Liver (tissue), 9 donors: ENCODE data around the gene SRC. TPM values are rescaled to one million over a fixed set of nuclear protein-coding genes. Genes with fewer than 3 reads are reported as not detected.

Experiments
- DNase-seq: peaks from one replicate; pipeline ENCODE4 v3.0.0-alpha.2; 2017; ENCODE audit warnings: low spot score
- H3K27ac ChIP-seq, 2 donors: one replicate each; pipeline ENCODE4 v1.7.0; 2013; ENCODE audit warnings: inconsistent platforms in 2 of 2, low read length in 2 of 2, control low read depth in 1 of 2, low read depth in 1 of 2, mild to moderate bottlenecking in 1 of 2
- H3K27me3 ChIP-seq, 4 donors: one replicate each; pipeline versions ENCODE4 v1.6.1 to v1.7.0; 2013; ENCODE audit warnings: low read length in 3 of 4, inconsistent platforms in 1 of 4, mild to moderate bottlenecking in 1 of 4, moderate library complexity in 1 of 4; ENCODE audit not compliant: control insufficient read depth in 4 of 4, insufficient read depth in 4 of 4
- H3K36me3 ChIP-seq, 4 donors: one replicate each; pipeline versions ENCODE4 v1.6.1 to v1.7.0; 2013; ENCODE audit warnings: low read length in 3 of 4, mild to moderate bottlenecking in 3 of 4, low read depth in 1 of 4, moderate library complexity in 1 of 4; ENCODE audit not compliant: control insufficient read depth in 4 of 4, insufficient read depth in 3 of 4
- H3K4me1 ChIP-seq, 4 donors: one replicate each; pipeline versions ENCODE4 v1.6.1 to v1.7.0; 2013; ENCODE audit warnings: low read length in 3 of 4, mild to moderate bottlenecking in 3 of 4, moderate library complexity in 1 of 4; ENCODE audit not compliant: control insufficient read depth in 4 of 4, insufficient read depth in 4 of 4
- H3K4me3 ChIP-seq, 3 donors: one replicate each; pipeline versions ENCODE4 v1.6.1 to v1.7.0; 2013; ENCODE audit warnings: low read length in 3 of 3, control low read depth in 1 of 3, low read depth in 1 of 3, mild to moderate bottlenecking in 1 of 3
- H3K9ac ChIP-seq, 2 donors: one replicate each; pipeline ENCODE4 v1.7.0; 2013; ENCODE audit warnings: low read length in 2 of 2, mild to moderate bottlenecking in 2 of 2, moderate library complexity in 2 of 2, control low read depth in 1 of 2, low read depth in 1 of 2
- H3K9me3 ChIP-seq, 4 donors: one replicate each; pipeline versions ENCODE4 v1.6.1 to v1.7.0; 2013; ENCODE audit warnings: low read length in 3 of 4; ENCODE audit not compliant: control insufficient read depth in 4 of 4
- ATF3 ChIP-seq: IDR thresholded peaks from 2 replicates; pipeline ENCODE4 v1.6.1; 2016; ENCODE audit warnings: antibody characterized with exemption
- CTCF ChIP-seq: fragments of 150-350 bp; IDR thresholded peaks from 2 replicates; pipeline ENCODE4 v1.5.1; 2017; ENCODE audit warnings: improper control_type of control experiment, low read depth, low read length; ENCODE audit not compliant: missing input control
- EGR1 ChIP-seq, 2 donors: IDR thresholded peaks; 2 replicates each; pipeline ENCODE4 v1.6.1; 2016 to 2018; ENCODE audit warnings: antibody characterized with exemption in 2 of 2, low read depth in 2 of 2
- FOXA1 ChIP-seq: IDR thresholded peaks from 2 replicates; pipeline ENCODE4 v1.6.1; 2016; ENCODE audit warnings: antibody characterized with exemption
- HNF4A ChIP-seq, 2 donors: conservative IDR thresholded peaks; 2 replicates each; pipeline ENCODE4 v1.6.1; 2016; ENCODE audit warnings: antibody characterized with exemption in 2 of 2, mild to moderate bottlenecking in 2 of 2
- HNF4G ChIP-seq: IDR thresholded peaks from 2 replicates; pipeline ENCODE4 v1.6.1; 2016; ENCODE audit warnings: antibody characterized with exemption
- JUND ChIP-seq, 2 donors: IDR thresholded peaks; 2 replicates each; pipeline ENCODE4 v1.6.1; 2016; ENCODE audit warnings: antibody characterized with exemption in 2 of 2
- MAX ChIP-seq: IDR thresholded peaks from 2 replicates; pipeline ENCODE4 v1.6.1; 2016; ENCODE audit warnings: antibody characterized with exemption
- NR2F2 ChIP-seq: IDR thresholded peaks from 2 replicates; pipeline ENCODE4 v1.6.1; 2016; ENCODE audit warnings: antibody characterized with exemption
- RAD21 ChIP-seq, 2 donors: IDR thresholded peaks; 2 replicates each; pipeline ENCODE4 v1.6.1; 2016; ENCODE audit warnings: antibody characterized with exemption in 2 of 2, mild to moderate bottlenecking in 2 of 2
- TAF1 ChIP-seq: conservative IDR thresholded peaks from 2 replicates; pipeline ENCODE4 v1.6.1; 2016; ENCODE audit warnings: antibody characterized with exemption, mild to moderate bottlenecking
- YY1 ChIP-seq: IDR thresholded peaks from 2 replicates; pipeline ENCODE4 v1.6.1; 2016; ENCODE audit warnings: antibody characterized with exemption, mild to moderate bottlenecking
- ZBTB33 ChIP-seq: IDR thresholded peaks from 2 replicates; pipeline ENCODE4 v1.6.1; 2016; ENCODE audit warnings: antibody characterized with exemption
- WGBS: extraction: QIAGEN DNeasy Blood & Tissue Kit; methylation state at CpG from one replicate; pipeline ENCODE4 v1.1.7; 2013; 5-methylcytosine and 5-hydroxymethylcytosine counted together
- polyA plus RNA-seq, 2 donors: library from polyadenylated mRNA; stranded (reverse) in 1 of 2; unstranded in 1 of 2; fragments of 200-250 nt in 1 of 2; fragments of >200 nt in 1 of 2; fragmentation: Nextera tagmentation in 1 of 2; extraction: Ambion mirVana in 1 of 2; gene quantifications; one replicate each; pipeline versions ENCODE4 v1.2.1 to v1.2.3, GENCODE V29; 2013 to 2015
- total RNA-seq, 2 donors: library from RNA; depleted of rRNA; stranded (reverse); fragments of >200 nt; gene quantifications; one replicate each; pipeline ENCODE4 v1.2.3, GENCODE V29; 2014
- donor health status: healthy.
- donor health status: healthy.
- donor health status: healthy.
- donor health status: healthy.
- donor health status: healthy.

Gene SRC
- total and polyA plus RNA-seq, 4 donors: 3.3 to 21.2 (median 5.4) TPM

GRCh38 chr20:37415118-37416085, 69.5 kb downstream of the SRC start:
- WGBS: 82% methylated on average over 30 of the region's 30 CpGs
- Histone ChIP-seq H3K27ac (no peak overlapping the region), H3K36me3 (no peaks in the 10 kb centered on the region), H3K27me3 (peaks cover 0 to 3% (median 0%) of the 10 kb centered on the region in 4 donors), H3K4me3 (no peak overlapping the region), H3K9me3 (no peaks in the 10 kb centered on the region), H3K9ac (no peak overlapping the region), H3K4me1 (peaks cover 0 to 6% (median 3%) of the 10 kb centered on the region in 4 donors)
- TF ChIP-seq RAD21 (IDR thresholded peaks at IDR 0.05): no peak
- no peak for TF ChIP-seq NR2F2
- no peak for TF ChIP-seq ZBTB33
- no peak for TF ChIP-seq FOXA1
- TF ChIP-seq CTCF: no peak
- no peak for TF ChIP-seq HNF4A (conservative IDR thresholded peaks at IDR 0.05)
- no peak for TF ChIP-seq TAF1
- no peak for TF ChIP-seq JUND (IDR thresholded peaks at IDR 0.05)
- no peak for TF ChIP-seq YY1
- no peak for TF ChIP-seq HNF4G
- no peak for DNase-seq

GRCh38 chr20:37416100-37416847, 70.3 kb downstream of the SRC start:
- H3K9ac ChIP-seq: no peak overlapping the region
- WGBS: 90% methylated on average over 27 of the region's 27 CpGs
- peaks cover 0 to 3% (median under 1%) of the 10 kb centered on the region in 4 donors for H3K27me3 ChIP-seq
- H3K9me3 ChIP-seq: no peaks in the 10 kb centered on the region
- H3K36me3 ChIP-seq: no peaks in the 10 kb centered on the region
- TF ChIP-seq RAD21 (IDR thresholded peaks at IDR 0.05) (no peak), MAX (no peak), EGR1 (IDR thresholded peaks at IDR 0.05; ENCODE audit: low read depth in 2 of 2) (no peak), ATF3 (no peak), TAF1 (no peak), JUND (IDR thresholded peaks at IDR 0.05) (no peak), CTCF (no peak), ZBTB33 (no peak)
- H3K4me3 ChIP-seq: no peak overlapping the region
- no peak overlapping the region for H3K27ac ChIP-seq
- H3K4me1 ChIP-seq: peaks cover 0 to 6% (median 3%) of the 10 kb centered on the region in 4 donors
- DNase-seq: no peak
